NCI-H748 (cell line): ENCODE data around the gene ILK.

Experiments
- DNase-seq: peaks from one replicate; lab custom pipeline; 2025; ENCODE audit not compliant: unreplicated experiment; lab: John Stamatoyannopoulos, UW

Gene ILK

DNA sequence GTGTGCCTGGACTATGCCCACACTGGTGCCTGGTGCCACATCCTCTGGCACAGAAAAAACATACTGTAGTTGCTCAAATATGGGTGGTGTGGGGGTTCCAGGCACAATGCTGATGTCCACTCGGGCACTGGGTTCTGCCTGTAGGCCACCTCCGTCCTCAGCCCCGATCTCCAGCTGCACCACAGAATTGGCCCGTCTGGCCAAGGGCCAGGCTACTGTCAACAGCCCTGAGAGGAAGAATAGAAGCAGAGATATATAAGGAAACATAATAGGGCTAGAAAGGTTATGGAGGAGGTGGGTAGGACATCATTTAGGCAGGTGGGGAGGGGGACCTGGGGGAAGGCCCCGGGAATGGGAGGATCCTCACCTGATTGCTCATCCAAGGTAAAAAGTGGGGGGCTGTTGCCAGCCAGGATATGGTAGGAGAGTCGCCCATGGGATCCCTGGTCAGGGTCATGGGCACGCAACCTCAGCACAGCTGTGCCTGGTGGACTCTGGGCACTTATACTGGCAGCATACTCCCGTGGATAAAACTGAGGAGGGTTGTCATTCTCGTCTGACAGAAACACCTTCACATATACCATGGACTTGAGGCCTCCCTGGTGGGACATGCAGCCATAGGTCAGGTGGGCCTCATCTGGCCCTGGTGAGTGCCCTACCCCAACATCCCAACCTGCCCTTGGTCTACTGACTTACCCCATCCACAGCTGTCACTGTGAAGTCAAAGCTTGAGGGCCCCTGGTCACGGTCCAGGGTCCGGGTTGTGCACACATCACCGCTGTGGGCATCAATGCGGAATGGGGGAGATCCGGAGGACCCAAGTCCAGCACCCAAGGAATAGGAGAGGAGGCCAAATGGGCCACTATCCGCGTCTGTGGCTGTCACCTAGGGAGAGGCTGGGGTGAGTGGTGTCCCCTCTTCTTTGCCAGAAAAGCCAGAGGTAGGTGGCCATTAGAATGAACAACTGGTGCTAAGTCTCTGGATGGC lies 30.1 kb downstream of the ILK start:
- no peak for DNase-seq

DNA sequence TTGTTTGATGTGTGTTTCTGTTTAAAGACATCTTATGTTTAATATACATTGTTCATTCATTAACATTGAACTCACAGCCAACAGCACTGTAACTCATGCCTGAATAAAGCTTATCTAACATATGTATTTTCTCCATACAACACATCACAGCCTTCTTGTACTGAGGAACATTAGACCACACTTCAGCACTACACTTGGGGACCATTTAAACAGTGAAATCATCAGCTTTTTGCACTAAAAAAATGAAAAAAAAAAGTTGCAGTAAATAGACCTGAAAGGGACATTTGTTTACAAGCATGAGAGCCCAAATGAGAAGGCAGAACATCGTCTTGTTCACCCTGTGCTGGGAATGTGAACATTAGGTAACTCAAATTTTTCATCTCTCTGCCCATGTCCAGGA lies 31.0 kb downstream of the ILK start:
- no peak for DNase-seq

DNA sequence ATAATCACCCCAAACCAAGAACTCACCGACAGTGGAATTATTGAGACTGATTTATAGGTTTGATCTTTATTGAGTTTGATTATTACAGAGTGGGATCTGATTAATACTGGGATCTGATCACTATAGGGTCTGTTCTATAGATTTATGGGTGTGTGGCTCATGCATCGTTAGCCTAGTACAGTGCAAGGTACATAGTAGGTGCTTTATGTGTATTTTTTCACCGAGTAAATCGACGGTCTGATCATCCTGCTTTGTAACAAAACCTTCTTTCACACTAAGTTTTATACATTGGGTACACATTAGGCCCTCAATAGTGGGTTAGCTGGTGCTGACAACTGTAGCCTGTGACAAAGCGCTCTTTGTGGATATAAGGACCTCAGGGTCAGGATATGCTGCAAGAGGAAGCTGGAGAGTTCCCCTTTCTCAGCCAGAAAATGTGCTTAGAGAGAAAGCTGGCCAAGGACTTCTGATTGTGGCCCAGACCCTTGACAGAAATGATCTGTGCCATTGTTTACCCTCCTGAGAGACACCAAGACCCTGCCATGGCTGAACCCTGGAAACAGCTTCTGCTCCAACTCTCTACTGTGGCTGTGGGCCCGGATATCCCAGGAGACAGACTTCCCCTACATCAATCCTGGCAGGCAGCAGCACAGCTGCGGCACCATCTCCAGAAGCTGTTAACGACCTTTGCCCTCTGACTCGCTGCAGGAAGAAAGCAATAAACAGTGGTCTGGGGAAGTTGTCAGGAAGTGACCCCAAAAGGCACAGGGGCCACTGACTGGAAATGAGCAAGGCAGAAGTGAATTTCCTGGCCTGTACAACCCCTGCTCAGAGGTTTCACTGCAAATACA lies 31.7 kb downstream of the ILK start:
- DNase-seq, result no peak

DNA sequence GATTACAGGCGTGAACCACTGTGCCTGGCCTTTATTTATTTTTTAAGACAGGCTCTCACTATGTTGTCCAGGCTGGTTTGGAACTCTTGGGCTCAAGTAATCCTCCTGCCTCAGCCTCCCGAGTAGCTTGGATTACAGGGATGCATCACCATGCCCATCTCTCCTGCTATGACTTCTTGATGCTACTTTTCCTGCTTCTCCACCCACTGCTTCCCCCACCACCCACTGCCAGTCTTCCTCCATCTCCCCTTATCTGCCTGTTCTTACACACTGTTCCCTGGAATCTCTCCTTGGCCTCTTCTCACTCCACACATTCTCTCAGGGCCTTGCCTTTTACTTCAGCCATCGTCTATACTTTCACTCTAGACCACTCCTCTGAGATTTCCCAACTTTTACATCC lies 32.9 kb downstream of the ILK start:
- DNase-seq, result no peak

DNA sequence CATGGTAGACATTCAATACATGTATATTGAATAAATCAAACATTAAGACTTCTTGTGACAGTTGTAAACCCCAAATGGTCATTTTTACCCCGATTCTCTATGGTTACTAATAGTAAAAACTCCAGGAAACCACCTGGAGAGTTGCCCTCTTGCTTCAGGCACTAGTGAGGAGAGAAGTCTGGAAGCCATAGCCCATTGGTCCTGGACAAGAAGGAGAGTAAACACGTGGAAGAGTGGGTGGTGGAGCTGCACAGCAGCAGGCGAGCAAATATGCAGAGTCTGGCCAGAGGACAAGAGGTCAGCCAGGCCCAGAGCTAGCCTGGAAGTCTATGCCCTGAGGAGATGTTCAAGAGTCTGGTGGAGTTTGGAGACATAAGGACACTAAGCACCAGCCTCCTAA lies 34.3 kb downstream of the ILK start:
- DNase-seq, result no peak

DNA sequence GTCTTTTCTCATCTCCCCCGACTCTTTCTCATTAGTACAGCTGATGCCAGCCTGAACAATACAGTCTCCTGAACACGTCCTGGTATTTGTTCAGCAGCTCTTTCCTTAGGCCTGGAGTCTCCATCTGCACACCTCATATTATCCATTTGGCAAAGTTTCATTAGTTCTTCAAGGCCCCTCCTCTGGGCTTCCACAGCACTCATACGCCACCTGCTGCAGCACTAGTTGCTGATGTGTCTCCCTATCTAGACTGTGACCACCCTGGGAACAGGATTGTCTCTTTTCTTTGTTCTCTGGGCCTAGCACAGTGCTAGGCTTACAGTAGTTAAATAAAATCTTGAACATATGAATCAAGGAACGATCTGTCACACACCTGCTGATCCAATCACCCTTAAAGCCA lies 34.9 kb downstream of the ILK start:
- DNase-seq, result no peak

DNA sequence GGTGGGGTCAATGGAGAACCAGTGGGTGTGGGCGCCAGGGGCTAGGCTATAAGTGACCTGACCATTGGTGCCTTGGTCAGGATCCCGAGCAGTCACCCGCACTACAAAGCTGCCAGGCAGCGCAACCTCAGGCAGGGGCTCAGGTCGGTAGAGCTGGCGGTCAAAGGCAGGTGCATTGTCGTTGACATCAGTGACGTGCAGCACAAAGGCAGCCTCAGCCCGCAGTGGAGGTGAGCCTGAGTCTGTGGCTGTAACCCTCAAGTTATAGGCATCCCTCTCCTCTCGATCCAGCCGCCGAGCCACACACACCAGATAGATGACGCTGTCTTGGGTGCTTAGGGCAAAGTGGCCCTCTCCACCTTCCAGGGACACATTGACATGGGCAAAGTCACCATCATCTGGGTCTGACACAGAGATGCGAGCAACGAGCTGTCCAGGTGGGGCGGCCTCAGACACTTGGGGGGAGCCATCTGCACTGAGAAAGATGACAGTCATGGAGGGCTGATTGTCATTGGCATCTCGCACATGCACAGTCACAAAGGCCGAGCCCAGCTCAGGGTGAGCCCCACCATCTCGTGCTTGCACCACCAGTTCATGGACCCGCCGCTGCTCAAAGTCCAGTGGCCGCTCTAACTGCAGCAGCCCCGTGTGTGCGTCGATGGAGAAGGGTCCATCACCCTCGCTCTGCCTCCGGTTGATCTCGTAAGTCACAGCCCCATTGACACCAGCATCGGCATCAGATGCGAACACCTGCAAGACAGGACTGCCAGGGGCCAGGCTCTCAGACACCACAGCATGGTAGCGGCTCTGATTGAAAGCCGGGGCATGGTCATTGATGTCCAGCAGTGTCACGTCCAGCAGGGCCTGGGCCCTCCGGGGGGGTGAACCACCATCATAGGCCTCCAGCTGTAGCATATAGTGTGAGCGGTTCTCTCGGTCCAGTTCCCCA lies 36.7 kb downstream of the ILK start:
- no peak for DNase-seq

DNA sequence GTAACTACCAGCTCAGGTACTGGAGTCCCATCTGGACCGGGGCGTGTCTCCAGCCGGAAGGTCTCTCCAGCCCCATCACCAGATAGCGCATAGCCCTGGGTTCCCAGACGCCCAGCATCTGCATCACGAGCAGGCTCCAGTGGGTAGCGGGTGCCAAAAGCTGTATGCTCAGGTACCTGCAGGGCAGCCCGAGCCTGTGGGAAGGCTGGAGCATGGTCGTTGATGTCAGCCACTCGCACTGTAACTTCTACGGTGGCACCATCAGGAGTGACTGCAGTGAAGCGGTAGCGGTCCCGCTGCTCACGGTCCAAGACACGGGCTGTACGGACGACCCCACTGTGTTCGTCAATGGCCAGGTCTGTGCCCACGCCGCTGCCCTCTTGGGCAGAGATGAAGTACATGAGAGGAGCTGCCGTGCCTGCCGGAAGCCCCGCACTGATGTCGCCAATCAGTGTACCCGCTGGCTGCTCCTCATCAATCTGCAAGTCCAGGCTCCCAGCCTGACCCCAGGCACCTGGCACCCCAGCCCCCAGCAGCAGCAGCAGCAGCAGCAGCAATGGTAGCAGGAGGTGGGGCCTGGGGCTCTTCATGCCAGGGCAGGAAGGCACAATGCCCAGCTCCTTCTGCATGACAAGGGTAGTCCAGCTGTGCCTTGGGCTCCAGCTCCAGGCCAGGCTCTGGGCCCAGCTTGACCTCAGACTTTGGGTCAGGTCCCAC lies 37.6 kb downstream of the ILK start:
- DNase-seq, result no peak

DNA sequence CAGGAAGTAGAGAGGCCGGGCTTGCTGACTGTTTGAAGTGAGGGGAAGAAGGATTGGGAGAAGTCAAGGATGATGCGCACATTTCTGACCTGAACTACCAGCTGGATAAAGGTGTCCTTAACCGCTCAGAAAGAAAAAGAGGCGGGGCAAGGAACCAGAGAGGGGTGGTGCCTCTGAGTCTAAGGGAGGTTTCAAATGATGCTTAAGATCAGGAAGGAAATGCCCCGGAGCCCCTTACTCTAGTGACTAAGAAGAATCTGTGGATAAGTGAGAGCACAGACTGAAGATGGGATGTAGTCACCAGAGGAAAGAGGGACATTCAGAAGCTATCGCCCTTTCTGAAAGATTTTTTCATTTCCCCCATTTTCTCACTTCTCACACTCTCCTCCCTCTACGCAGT lies 39.4 kb downstream of the ILK start:
- DNase-seq, result no peak

DNA sequence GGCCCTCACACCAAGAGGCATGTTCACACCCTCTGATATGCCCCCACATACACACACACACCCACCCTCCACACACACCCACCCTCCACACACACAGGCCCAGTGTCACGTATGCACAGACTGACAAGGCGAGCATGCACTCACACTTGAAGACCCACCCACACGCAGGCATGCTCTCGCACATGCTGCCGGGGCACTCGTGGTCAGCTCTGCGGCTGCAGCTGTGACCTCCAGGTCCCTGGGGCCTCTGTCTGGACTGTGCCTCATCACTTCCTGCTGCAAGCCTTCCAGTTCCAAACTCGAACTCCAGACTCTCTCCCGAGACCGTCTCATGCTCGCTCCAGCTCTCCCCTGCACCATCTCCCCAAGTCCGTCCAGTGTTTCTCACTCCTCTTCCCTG lies 42.5 kb downstream of the ILK start:
- DNase-seq, result no peak

DNA sequence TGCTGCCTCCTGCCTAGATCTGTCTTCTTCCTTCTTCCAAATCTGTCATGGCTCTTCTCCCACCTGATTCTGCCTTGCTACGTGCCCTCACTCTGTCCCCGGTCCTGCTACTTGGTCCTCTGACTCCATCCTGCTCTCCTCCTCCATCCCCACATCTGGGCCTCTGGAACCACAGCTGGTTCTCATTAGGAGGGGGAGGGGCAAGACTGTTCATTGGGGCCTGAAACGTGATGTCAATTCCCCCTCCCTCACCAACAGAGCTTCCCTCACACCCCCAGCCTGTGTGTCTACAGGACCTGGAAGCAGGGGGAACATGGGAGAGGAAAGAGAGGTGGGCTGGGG lies 43.0 kb downstream of the ILK start:
- DNase-seq, result no peak

DNA sequence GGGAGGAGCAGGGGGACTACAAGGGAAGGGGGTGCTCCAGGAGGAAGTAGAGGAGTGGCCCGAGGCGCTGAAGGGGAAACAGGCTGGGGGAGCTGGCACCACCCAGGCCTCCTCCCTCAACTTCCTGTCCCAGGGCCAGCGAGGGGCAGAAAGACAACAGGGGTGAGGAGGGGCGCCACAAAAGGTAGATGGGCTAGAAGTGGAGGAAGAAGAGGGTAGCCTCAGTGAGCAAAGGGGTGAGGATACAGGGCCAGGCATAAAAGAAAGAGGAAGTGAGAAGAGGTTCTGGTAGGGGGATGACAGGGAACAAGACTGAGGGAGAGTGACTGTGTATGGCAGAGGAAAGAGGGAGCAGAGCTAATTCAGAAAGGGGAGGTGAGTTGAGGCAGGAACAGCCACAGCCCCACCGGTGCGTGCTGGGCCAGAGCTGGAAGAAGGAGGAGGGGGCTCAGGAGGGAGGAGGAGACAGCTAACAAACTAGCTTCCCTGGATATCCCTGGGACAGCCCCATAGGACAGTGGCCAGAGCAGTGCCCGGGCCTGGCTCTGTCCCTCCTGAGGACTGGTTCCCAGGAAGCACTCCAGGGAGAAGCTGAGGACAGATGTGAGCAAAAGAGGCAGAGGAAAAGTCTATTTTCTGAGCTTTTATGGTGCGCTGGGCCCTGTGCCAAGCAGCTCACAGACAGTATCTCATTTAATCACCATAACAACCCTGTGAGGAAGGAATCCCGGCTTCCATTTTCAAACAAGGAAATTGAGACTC lies 43.5 kb downstream of the ILK start:
- no peak for DNase-seq

DNA sequence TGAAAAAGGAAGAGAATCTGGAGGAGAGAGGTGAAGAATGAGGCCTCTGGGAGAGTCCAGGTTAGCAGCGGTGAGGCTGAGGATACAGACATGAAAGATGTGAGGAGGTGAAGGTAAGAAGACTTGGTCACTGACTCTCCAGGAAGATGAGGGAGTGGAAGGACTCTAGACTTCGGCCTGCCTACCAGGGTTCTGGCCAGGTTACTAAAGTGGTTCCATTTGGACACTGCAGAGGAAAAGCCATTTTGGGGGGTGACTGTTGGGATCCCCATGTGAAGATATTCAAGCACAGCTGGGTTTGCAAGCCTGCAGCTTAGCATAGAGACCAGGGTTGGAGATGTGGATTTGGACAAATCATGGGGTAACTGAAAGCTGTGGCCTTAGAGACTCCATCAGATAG lies 44.3 kb downstream of the ILK start:
- no peak for DNase-seq

DNA sequence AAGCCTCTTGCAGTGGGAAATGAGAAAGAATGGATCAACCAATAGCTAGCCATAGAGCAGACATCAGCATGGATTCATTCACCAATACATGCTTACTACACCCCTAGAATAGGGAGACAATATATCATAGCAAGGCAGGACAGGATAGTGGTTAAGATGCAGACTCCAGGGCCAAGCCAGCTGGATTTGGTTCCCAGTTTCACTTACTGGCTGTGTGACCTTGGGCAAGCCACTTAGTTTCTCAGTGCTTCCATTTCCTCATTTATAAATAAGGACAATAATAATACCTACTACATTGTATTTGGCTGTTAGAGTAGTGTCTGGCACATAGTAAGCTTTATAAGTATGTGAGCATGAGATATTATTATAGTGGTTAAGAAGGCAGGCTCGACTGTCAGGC lies 44.9 kb downstream of the ILK start:
- no peak for DNase-seq

DNA sequence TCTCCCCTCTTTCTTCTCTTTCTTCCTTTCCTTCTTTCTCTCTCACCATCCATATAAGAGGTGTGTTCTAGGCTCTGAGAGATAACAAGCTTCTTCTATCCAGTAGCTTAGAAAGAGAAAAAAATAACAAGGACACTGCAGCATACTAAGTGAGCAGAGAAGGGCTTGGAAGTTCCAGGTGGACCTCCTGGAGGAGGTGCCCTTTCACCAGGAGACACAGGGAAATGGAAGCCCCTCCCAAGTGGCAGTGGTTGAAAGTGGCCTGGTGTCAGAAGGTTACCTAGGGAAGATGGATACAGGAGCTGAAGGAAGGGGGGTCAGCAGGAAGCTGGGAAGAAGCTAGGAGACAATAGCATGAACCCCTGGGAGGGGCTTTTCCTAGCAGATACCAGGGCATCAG lies 46.5 kb downstream of the ILK start:
- no peak for DNase-seq

DNA sequence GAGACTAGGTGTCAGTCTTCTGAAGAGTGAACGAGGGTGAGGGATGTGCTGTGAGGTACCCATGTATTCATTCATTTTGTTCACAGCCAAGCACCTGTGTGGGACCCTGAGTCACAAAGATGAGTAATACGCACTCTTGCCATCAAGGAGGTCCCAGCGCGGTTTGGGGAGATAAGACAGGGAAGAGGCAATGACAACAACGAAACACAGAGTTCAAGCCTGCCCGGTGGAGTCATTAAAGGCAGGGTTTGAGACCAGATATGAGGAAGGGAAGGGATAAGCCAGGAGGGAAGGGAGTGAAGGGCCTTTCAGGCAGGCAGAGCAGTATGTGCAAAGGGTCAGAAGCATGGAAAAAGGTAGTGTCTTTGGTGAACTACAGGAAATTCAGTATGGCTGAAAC lies 47.4 kb downstream of the ILK start:
- DNase-seq, result no peak

DNA sequence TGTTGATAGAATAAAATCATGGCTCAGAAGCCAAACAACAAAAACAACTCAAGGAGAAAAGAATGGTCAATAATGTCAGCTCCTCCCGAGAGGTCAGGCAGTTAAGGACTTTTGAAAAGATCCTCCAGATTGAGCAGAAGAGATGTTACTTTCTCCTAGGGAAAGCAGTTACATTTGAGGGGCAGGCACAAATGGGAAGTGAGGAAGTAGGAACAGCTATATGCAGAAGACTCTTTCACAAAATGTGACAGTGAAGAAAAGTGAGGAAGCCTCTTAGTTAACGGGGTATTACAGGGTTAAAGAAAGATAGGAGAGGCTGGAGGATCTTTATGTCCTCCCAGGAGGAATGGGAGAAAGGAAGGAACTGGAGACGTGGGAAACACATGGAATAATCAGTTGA lies 48.6 kb downstream of the ILK start:
- DNase-seq, result no peak

DNA sequence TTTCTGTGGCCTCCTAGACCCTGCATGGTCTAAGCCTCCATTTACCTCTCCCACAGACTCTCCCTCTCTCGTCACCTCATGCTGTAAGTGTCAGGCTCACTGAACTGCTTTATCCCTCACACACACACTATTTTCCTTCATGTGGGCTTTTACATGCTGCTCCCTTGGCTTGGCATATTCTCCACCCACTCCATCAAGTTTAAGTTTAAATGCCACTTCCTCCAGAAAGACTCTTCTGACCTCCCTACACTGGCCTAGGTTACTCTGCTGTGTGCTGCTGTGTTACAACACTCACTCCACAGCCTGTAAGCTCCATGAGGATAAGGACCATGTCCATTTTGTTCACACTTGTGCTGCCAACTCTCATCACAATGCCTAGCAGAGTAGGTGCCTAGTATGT lies 49.5 kb downstream of the ILK start:
- DNase-seq, result no peak

DNA sequence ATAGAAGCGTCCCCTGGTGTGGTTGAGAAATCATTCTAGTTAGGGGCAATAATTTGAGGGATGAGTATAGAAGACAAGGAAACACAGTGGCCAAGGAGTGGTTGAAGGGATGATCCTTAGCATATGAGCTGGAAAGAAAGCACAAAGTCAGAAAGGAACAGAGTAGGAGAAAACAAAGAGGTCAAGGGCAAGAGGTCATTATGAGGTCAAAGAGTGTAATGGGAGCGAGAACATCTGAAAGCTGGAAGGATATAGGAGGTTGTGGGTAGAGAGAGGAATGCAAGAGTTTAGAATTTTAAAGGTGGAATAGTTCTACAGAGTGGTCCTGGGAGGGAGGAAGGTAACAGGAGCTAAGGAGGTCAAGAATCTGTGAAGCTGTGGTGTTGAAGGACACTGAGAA lies 50.1 kb downstream of the ILK start:
- no peak for DNase-seq
